PC-9 (cell line): ENCODE measurements around the gene RAB11FIP4.

Source experiments
- CTCF ChIP-seq: fragments of 200-600 bp; sonication (generic); conservative IDR thresholded peaks from 2 replicates; pipeline ENCODE4 v1.6.1; 2017; ENCODE audit warnings: mixed run types, antibody characterized with exemption, mild to moderate bottlenecking, moderate library complexity
- EZH2 ChIP-seq: fragments of 200-600 bp; sonication (generic); IDR thresholded peaks from 2 replicates; pipeline ENCODE4 v1.8.0; 2017; ENCODE audit warnings: antibody characterized with exemption, low read depth

GRCh38 chr17:31548709-31549108 lies 157.2 kb downstream of the RAB11FIP4 start:
- no peak for TF ChIP-seq CTCF
- TF ChIP-seq EZH2 = no peak
